Measurements from ENCODE around the gene NXN. TPM values are rescaled to one million over a fixed set of nuclear protein-coding genes. Genes with fewer than 3 reads are reported as not detected.

The NXN gene
- total and polyA plus RNA-seq, 3 donors from 2014 or later = 22.9 to 26.0 (median 23.0) TPM

DNA sequence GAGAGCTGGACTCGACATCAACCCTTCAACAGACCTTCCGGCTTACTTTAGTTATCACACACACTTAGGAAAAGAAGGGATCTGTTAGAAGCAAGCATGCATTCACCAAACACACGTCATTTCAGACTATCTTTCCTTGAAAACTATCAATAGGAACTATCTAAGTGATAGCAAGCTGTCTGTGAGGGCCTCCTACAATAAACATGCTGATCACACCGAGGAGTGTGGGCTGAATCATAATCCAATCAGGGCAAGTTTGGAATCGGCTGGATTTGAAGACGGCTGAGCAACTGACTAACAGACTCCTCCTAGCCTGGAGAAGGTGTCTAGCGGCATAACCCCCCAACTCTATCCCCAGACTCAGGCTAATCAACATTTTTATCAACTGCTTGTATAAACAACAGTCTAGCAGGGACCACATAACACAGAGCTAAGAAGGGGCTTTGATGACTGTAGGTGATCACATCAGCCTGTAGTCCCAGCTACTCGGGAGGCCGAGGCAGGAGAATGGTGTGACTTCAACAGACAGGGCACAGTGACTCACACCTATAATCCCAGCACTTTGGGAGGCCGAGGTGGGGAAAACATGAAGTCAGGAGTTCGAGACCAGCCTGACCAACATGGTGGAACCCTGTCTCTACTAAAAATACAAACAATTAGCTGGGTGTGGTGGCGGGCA is 14.1 kb downstream of the NXN start:
- WGBS, 2 donors = 84 to 91% methylated on average over 12 of the region's 12 CpGs
- Histone ChIP-seq H3K9me3 (no peaks in the 10 kb centered on the region), H3K4me3 (no peak overlapping the region), H3K27me3 (no peaks in the 10 kb centered on the region), H3K36me3 (ENCODE audit: low read depth, missing control alignments) (no peaks in the 10 kb centered on the region), H3K4me1 (no peaks in the 10 kb centered on the region), H3K27ac (no peak overlapping the region)
- TF ChIP-seq POLR2A (IDR thresholded peaks at IDR 0.05) = no peak
- TF ChIP-seq, protein P1, sequence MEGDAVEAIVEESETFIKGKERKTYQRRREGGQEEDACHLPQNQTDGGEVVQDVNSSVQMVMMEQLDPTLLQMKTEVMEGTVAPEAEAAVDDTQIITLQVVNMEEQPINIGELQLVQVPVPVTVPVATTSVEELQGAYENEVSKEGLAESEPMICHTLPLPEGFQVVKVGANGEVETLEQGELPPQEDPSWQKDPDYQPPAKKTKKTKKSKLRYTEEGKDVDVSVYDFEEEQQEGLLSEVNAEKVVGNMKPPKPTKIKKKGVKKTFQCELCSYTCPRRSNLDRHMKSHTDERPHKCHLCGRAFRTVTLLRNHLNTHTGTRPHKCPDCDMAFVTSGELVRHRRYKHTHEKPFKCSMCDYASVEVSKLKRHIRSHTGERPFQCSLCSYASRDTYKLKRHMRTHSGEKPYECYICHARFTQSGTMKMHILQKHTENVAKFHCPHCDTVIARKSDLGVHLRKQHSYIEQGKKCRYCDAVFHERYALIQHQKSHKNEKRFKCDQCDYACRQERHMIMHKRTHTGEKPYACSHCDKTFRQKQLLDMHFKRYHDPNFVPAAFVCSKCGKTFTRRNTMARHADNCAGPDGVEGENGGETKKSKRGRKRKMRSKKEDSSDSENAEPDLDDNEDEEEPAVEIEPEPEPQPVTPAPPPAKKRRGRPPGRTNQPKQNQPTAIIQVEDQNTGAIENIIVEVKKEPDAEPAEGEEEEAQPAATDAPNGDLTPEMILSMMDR (IDR thresholded peaks at IDR 0.05) = no peak
- intact Hi-C loops (cut with DNase I; ENCODE audit: low total_unique reads) = no loop called here
- no peak for DNase-seq

DNA sequence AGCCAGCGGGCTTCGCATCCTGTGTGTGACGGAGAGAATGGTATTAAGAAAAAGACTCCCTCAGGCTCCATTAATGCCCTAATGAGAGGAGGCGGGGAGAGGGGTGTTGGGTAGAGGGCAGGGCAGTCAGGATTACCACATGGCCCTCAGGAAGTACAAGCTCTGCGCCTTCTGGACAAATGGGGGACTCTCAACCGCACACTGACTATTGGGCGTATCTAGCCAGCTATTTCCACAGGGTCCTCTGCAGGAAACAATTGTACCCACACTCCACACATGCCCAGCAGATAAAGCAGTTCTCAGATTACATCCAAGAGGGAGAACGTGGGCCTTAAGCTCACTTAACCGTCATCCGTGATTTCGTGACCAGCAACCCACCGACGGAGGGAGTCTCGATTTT is 14.7 kb downstream of the NXN start:
- Histone ChIP-seq H3K27me3 (no peaks in the 10 kb centered on the region), H3K36me3 (ENCODE audit: low read depth, missing control alignments) (no peaks in the 10 kb centered on the region), H3K4me1 (no peaks in the 10 kb centered on the region), H3K27ac (no peak overlapping the region), H3K9me3 (no peaks in the 10 kb centered on the region), H3K4me3 (no peak overlapping the region)
- TF ChIP-seq, protein P1 (IDR thresholded peaks at IDR 0.05) = no peak
- no peak for TF ChIP-seq POLR2A (IDR thresholded peaks at IDR 0.05)
- intact Hi-C loops (cut with DNase I; ENCODE audit: low total_unique reads) = no loop called here
- 84 to 88% methylated on average over 14 of the region's 14 CpGs for WGBS, 2 donors
- DNase-seq = no peak

DNA sequence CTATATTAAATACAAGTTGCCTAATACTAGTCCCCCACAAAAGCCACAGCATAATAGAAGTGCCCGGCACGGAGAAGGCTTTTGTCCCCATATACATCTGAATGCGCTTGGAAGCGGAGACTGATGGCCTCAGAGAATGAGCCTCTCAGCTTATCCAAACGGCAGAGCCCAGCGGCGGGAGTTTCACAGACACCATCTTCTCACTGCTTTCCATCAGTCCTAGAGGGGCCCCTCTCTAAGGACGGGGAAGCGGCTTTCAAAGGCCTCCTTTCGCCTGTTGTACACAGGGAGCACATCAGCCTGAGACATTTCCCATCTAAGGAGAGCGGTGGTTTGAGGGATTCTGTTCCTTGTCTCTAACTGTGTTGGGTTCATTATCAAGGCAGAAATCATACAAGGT is 16.9 kb downstream of the NXN start:
- DNase-seq = no peak
- no peaks in the 10 kb centered on the region for H3K9me3 ChIP-seq
- H3K4me3 ChIP-seq = no peak overlapping the region
- no peak for TF ChIP-seq POLR2A (IDR thresholded peaks at IDR 0.05)
- TF ChIP-seq, protein P1 (IDR thresholded peaks at IDR 0.05) = no peak
- no peaks in the 10 kb centered on the region for H3K36me3 ChIP-seq (ENCODE audit: low read depth, missing control alignments)
- no peak overlapping the region for H3K27ac ChIP-seq
- intact Hi-C loops (cut with DNase I; ENCODE audit: low total_unique reads) = no loop called here
- H3K4me1 ChIP-seq = no peaks in the 10 kb centered on the region
- 79 to 80% methylated on average over 11 of the region's 11 CpGs for WGBS, 2 donors
- no peaks in the 10 kb centered on the region for H3K27me3 ChIP-seq

DNA sequence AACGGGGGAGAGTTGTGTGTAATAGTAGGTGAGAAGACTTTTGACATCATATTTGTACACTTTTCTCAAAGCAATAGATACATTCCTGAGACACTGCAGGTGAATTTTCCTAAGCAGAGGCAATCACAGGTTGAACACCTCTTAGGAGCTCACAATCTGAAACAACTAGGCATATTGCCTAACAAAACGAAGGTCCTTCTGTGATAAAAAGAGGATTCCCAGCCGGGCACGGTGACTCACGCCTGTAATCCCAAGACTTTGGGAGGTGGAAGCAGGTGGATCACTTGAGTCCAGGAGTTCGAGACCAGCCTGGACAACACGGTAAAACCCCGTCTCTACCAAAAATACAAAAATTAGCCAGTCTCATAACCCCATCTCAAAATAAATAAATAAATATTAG is 17.4 kb downstream of the NXN start:
- no peaks in the 10 kb centered on the region for H3K36me3 ChIP-seq (ENCODE audit: low read depth, missing control alignments)
- 89 to 90% methylated on average over 8 of the region's 8 CpGs for WGBS, 2 donors
- H3K4me3 ChIP-seq = no peak overlapping the region
- H3K9me3 ChIP-seq = no peaks in the 10 kb centered on the region
- intact Hi-C loops (cut with DNase I; ENCODE audit: low total_unique reads) = no loop called here
- TF ChIP-seq POLR2A (IDR thresholded peaks at IDR 0.05) = no peak
- TF ChIP-seq, protein P1 (IDR thresholded peaks at IDR 0.05) = no peak
- no peak overlapping the region for H3K27ac ChIP-seq
- no peaks in the 10 kb centered on the region for H3K27me3 ChIP-seq
- DNase-seq = no peak
- no peaks in the 10 kb centered on the region for H3K4me1 ChIP-seq
